GM12874 (cell line): ENCODE results near the gene SLC2A11.

Experiments
- TF ChIP-seq, protein P1 (sequence below): IDR thresholded peaks from 2 replicates; pipeline ENCODE4 v1.5.1; 2011; ENCODE audit warnings: low read depth, mild to moderate bottlenecking, control low read depth, low read length, moderate library complexity; ENCODE audit not compliant: insufficient read depth

SLC2A11 gene

DNA sequence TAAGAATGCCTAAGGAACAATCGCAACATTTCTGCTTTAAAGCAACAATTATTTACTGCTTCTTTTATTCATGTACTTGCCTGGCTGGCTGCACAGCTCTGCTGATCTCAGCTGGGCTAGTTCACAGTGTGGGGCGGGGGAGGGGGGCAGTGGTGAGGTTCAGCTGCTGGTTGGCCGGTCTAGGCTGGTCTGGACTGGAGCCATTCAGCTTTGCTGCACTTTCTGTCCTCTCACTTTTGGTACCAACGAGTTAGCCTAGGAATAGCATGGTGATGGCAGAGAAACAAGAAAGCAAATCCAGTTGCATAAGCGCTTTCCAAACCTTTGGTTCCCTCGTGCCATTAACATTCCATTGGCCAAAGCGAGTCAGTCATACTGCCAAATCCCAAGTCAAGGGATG, 20.5 kb downstream of the SLC2A11 start:
- TF ChIP-seq, protein P1, sequence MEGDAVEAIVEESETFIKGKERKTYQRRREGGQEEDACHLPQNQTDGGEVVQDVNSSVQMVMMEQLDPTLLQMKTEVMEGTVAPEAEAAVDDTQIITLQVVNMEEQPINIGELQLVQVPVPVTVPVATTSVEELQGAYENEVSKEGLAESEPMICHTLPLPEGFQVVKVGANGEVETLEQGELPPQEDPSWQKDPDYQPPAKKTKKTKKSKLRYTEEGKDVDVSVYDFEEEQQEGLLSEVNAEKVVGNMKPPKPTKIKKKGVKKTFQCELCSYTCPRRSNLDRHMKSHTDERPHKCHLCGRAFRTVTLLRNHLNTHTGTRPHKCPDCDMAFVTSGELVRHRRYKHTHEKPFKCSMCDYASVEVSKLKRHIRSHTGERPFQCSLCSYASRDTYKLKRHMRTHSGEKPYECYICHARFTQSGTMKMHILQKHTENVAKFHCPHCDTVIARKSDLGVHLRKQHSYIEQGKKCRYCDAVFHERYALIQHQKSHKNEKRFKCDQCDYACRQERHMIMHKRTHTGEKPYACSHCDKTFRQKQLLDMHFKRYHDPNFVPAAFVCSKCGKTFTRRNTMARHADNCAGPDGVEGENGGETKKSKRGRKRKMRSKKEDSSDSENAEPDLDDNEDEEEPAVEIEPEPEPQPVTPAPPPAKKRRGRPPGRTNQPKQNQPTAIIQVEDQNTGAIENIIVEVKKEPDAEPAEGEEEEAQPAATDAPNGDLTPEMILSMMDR: no peak

DNA sequence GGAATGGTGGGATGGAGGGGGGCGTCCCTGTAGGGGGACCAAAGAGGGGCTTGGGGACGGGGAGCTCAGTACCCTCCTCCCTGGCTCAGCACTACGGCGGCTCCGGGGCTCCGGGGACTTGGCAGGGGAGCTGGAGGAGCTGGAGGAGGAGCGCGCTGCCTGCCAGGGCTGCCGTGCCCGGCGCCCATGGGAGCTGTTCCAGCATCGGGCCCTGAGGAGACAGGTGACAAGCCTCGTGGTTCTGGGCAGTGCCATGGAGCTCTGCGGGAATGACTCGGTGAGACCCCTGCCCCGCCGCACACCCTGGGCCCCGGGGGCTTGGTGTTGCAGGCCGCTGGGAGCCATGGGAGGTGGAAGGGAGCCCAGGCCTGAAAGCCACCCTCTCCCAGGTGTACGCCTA, 24.7 kb downstream of the SLC2A11 start:
- TF ChIP-seq, protein P1: no peak

DNA sequence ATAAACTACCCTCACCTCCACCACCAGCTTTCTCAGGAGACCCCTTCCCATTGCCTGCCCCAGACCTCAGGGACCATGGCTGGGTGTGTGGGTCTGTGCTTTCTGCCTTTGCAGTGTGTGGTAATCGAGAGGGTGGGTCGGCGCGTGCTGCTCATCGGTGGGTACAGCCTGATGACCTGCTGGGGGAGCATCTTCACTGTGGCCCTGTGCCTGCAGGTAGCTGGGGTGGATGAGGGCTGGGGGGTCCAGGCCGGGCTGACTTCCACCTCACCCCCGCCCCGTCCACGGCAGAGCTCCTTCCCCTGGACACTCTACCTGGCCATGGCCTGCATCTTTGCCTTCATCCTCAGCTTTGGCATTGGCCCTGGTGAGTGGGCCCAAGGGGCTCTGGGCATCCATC, 26.0 kb downstream of the SLC2A11 start:
- TF ChIP-seq, protein P1: no peak

DNA sequence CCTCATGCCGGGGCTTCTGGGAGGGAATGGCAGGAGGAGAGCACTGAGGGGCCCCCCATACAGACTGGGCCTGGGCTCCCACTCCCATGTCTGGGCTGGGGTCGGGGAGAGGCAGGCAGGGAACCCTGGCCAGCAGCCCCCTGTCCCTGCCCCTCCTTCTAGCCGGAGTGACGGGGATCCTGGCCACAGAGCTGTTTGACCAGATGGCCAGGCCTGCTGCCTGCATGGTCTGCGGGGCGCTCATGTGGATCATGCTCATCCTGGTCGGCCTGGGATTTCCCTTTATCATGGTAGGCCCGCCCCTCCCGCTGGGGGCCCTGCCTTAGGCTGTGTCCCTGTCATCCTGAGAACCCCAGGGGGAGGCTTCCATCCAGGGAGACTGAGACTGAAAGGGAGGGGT, 26.5 kb downstream of the SLC2A11 start:
- TF ChIP-seq, protein P1: no peak

DNA sequence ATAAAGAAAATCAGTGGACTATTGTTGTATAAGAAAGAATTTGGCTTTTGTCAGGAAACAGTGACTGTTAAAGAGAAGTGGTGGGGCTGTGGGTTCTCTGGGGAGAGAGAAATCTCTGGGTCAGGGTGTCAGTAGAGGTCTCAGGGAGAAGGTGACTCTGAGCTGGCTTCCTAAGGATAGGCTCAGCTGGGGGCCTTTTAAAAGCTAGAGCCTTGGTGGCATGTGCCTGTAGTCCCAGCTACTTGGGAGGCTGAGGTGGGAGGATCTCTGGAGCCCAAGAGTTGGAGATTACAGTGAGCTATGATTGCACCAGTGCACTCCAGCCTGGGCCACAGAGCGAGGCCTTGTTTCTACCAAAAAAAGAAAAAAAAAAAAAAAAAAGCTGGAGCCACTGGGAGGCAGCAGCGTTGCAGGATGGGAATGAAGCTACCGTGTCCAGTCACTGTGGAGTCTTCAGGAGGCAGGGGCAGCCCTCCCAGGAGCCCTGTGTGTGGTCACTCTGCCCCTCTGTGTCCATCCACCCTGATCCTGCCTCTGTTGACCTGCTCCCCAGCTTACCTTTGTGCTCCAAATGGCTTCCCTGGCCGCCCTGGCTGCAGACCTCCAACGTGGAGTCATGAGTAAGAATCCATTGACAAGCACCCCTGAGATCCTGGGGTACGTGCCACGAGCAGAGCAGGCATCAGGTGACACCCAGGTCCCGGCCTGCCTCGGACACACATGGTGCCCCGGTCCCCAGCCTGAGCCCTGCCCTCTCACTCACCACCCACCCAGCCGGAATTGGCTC, 31.1 kb downstream of the SLC2A11 start:
- TF ChIP-seq, protein P1: 0 out of 2 replicates have a peak, but pooled peaks have one; percentile 2

DNA sequence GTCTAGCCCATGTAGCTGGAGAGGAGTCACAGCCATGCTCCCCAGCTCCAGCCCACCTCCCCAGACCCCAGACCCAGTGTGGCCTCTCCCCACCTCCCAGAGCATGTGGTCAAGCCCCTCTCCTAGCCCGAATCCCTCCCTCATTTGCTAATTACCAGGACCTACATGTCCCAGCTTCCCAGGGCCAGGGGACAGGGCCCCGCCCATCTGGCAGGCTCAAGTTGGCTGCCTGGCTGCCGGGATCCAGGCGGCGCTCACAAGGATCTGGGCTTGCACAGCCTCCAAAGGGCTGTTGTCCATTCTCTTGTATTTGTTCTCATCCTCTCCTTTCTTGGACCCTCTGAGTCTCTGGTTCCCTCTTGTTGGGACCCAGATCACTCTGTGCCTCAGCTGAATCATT, 31.9 kb downstream of the SLC2A11 start:
- TF ChIP-seq, protein P1: no peak

DNA sequence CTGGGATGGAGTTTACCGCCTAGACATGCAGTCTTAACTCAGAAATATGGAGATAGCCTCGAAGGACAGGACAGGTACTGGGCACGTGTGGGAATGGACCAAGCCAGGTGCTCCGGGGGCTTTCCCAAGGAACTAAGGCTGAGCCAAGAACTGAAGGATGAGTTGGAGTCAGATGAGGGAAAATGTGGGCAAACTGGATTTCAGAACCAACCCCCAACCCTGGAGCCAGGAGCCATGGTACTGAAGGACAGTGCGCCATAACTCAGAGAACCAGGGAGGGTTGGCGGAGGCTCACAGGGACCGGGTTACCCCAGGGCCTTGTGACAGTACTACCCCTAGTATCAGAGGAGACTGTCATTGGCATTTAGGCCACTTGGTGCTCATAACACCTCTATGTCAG, 34.1 kb downstream of the SLC2A11 start:
- TF ChIP-seq, protein P1: no peak
